Progenitor cell of endocrine pancreas (in vitro differentiated cells): ENCODE measurements around the gene LPIN3. TPM values are rescaled to one million over a fixed set of nuclear protein-coding genes. Genes with fewer than 3 reads are reported as not detected.

Source experiments
- DNase-seq: peaks from one replicate; pipeline ENCODE4 v3.0.0; 2021; ENCODE audit warnings: low spot score; ENCODE audit not compliant: unreplicated experiment
- H3K27ac Mint-ChIP-seq: 2 replicates; pipeline ENCODE4 v1.8.0; 2021; ENCODE audit warnings: mild to moderate bottlenecking, moderate library complexity, mixed read lengths
- H3K27me3 Mint-ChIP-seq: 2 replicates; pipeline ENCODE4 v1.8.0; 2021; ENCODE audit warnings: mixed read lengths
- H3K36me3 Mint-ChIP-seq: 2 replicates; pipeline ENCODE4 v1.8.0; 2022; ENCODE audit warnings: mixed read lengths; ENCODE audit not compliant: insufficient read depth
- H3K4me1 Mint-ChIP-seq: 2 replicates; pipeline ENCODE4 v1.8.0; 2021; ENCODE audit warnings: low read depth, mixed read lengths
- H3K4me3 Mint-ChIP-seq: 2 replicates; pipeline ENCODE4 v1.8.0; 2021; ENCODE audit warnings: low read depth, mild to moderate bottlenecking, moderate library complexity, mixed read lengths
- H3K9me3 Mint-ChIP-seq: 2 replicates; pipeline ENCODE4 v1.8.0; 2021; ENCODE audit warnings: low read depth, mixed read lengths
- total RNA-seq: library from RNA; stranded (reverse); gene quantifications from 2 replicates; pipeline ENCODE4 v1.2.1, GENCODE V29; 2021
- TF ChIP-seq, protein P1 (sequence below): fragments of 200-600 bp; sonication (generic); IDR thresholded peaks from one replicate; pipeline ENCODE4 v1.5.0; 2021; ENCODE audit warnings: antibody characterized with exemption, mild to moderate bottlenecking; ENCODE audit not compliant: unreplicated experiment

Gene LPIN3
- total RNA-seq, 1 donor from 2014 or later = 18.4 TPM

DNA sequence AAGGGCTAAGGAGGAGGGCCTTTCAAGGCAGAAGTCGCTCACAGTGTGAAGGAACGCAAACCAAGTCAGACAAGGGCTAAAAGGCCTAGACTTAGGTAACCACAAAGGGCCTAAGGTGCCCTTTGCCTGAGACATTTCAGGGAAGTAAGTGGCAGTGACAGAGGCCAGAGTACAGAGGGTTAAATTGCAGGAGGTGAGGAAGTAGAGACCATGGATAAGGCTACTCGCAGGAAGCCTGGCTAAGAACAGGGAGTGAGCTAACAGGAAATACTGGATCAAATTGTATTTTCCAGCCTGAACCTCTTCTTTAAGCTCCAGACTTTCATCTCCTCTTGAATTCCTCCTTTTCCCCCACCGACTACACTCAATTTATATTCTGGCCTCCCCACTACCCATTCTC is 39.7 kb upstream of the LPIN3 start:
- no peaks in the 10 kb centered on the region for H3K4me1 Mint-ChIP-seq
- DNase-seq = no peak
- no peaks in the 10 kb centered on the region for H3K36me3 Mint-ChIP-seq
- TF ChIP-seq, protein P1, sequence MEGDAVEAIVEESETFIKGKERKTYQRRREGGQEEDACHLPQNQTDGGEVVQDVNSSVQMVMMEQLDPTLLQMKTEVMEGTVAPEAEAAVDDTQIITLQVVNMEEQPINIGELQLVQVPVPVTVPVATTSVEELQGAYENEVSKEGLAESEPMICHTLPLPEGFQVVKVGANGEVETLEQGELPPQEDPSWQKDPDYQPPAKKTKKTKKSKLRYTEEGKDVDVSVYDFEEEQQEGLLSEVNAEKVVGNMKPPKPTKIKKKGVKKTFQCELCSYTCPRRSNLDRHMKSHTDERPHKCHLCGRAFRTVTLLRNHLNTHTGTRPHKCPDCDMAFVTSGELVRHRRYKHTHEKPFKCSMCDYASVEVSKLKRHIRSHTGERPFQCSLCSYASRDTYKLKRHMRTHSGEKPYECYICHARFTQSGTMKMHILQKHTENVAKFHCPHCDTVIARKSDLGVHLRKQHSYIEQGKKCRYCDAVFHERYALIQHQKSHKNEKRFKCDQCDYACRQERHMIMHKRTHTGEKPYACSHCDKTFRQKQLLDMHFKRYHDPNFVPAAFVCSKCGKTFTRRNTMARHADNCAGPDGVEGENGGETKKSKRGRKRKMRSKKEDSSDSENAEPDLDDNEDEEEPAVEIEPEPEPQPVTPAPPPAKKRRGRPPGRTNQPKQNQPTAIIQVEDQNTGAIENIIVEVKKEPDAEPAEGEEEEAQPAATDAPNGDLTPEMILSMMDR = no peak
- H3K27me3 Mint-ChIP-seq = no peaks in the 10 kb centered on the region
- H3K9me3 Mint-ChIP-seq = no peaks in the 10 kb centered on the region
- H3K4me3 Mint-ChIP-seq = no peak overlapping the region
- H3K27ac Mint-ChIP-seq = no peak overlapping the region

DNA sequence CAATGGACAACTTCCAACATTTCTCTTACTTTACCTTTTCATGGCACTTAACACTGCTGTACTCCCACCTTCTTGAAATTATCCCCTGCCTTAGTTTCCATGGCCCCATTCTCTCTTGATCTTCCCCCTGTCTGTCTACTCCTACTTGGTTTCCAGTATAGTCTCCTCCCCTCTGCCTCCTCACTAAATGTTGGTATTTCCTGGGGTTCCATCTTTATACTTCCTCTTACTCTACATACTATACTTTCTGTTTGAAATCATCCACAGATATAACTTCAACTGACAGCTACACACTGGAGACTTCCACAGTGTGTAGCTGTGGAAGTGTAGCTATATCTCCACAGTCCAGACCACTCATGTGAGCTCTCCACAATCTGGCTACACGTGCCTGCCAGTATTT is 36.6 kb upstream of the LPIN3 start:
- Mint-ChIP-seq H3K9me3 (no peaks in the 10 kb centered on the region), H3K36me3 (no peaks in the 10 kb centered on the region), H3K4me1 (no peaks in the 10 kb centered on the region), H3K27ac (no peak overlapping the region), H3K4me3 (no peak overlapping the region), H3K27me3 (no peaks in the 10 kb centered on the region)
- no peak for DNase-seq
- TF ChIP-seq, protein P1 = no peak

DNA sequence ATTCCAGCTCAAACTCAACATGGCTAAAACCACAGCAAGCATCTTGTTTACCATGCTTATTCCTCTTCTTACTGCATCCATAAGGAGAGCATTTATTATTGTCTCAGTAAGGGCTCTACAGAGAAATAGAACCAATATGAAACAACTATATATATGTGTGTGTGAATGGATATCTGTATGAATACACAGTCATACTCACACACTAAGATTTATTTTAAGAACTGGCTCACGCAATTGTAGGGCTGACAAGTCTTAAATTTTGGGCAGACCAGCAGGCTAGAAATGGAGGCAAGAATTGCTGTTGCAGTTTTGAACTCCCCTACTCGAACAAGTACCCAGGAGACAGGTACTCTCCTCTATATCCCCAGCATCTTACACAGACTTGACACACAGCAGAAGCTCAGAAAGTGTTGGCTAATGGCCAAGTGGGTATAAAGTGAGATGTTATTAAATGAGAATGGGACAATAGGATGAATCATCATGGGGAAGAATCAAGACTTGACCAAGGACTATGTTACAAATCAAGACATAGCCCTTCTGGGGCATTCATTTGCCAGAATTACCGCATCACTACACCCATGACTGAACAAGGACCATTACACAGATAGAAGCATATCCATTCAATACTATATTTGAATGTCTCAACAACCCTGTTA is 36.1 kb upstream of the LPIN3 start:
- DNase-seq = no peak
- no peaks in the 10 kb centered on the region for H3K4me1 Mint-ChIP-seq
- H3K4me3 Mint-ChIP-seq = no peak overlapping the region
- TF ChIP-seq, protein P1 = no peak
- H3K36me3 Mint-ChIP-seq = no peaks in the 10 kb centered on the region
- no peaks in the 10 kb centered on the region for H3K27me3 Mint-ChIP-seq
- H3K9me3 Mint-ChIP-seq = no peaks in the 10 kb centered on the region
- no peak overlapping the region for H3K27ac Mint-ChIP-seq

DNA sequence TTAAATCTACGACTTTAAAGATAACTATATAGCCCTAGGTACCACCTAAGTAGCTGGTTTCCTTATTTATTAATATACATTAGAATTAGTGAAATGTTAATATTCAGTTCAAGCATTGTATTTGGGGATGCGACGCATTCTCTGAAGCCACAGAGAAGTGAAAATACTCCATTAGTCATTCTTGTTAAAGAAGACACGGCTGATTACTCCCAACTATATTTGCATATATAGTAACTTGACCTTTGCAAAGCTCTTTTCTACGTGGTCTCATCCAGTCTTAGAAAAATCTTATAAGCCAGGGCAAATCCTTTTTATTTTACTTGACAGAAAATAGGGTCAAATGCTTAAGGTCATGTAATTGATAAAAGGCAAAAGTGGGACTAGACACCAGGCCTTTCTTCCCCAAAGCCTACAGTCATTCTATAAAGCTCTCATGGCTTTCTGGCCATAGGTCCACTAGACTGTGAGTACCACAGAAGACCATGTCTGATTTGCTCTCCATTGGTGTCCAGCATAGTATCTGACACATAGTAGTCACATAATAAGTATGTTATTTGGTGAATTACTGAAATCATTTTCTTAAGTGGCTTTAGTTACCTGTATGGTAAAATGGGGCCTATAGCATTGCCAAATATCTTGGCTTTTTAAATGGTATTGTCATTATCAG is 34.4 kb upstream of the LPIN3 start:
- Mint-ChIP-seq H3K9me3 (no peaks in the 10 kb centered on the region), H3K36me3 (no peaks in the 10 kb centered on the region), H3K27me3 (no peaks in the 10 kb centered on the region), H3K4me1 (no peaks in the 10 kb centered on the region), H3K27ac (no peak overlapping the region), H3K4me3 (no peak overlapping the region)
- no peak for DNase-seq
- TF ChIP-seq, protein P1 = no peak

DNA sequence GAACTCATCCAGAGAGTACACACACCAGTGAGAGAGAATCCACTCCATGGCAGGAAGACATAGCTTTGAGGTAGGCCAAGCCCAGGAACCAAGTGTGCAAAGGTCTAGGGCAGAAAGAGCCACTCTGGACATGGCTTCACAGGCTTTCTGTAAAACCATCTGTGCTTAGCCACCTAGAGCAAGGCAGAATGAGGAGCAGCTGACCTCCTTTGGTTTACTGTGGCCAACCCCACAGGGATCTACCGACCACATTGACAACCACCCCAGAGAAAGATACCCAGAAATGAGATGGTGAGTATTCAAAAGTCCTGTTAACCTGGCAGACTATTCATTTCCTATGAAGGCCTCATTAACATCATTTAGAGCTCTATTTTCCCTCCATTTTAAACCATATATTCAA is 33.6 kb upstream of the LPIN3 start:
- Mint-ChIP-seq H3K9me3 (no peaks in the 10 kb centered on the region), H3K4me1 (no peaks in the 10 kb centered on the region), H3K4me3 (no peak overlapping the region), H3K27ac (no peak overlapping the region), H3K36me3 (no peaks in the 10 kb centered on the region), H3K27me3 (no peaks in the 10 kb centered on the region)
- DNase-seq = no peak
- TF ChIP-seq, protein P1 = no peak
